Breast epithelium (tissue), 4 donors: ENCODE results near the gene RNU1-3. TPM values are rescaled to one million over a fixed set of nuclear protein-coding genes. Genes with fewer than 3 reads are reported as not detected.
A peak's percentile ranks its signal among the peaks of the same experiment; 100 is the strongest.
"Not testable (repeated sequence)": the region's sequence is repeated elsewhere in the genome, so short reads cannot be mapped to it uniquely, and the experiment has no call there.

ENCODE experiments used
- DNase-seq, 2 donors: peaks; one replicate each; pipeline ENCODE4 v3.0.0-alpha.2; 2019; ENCODE audit warnings: low spot score in 2 of 2
- H3K27ac ChIP-seq, 2 donors: fragments of 200-600 bp; sonication (generic) in 1 of 2; one replicate each; pipeline ENCODE4 v1.5.1; 2016 to 2019; ENCODE audit warnings: mild to moderate bottlenecking in 1 of 2
- H3K27me3 ChIP-seq, 2 donors: fragments of 200-600 bp; sonication (generic) in 1 of 2; one replicate each; pipeline versions ENCODE4 v1.5.1 to v1.6.0; 2017 to 2019; ENCODE audit warnings: control low read depth in 1 of 2, mild to moderate bottlenecking in 1 of 2
- H3K36me3 ChIP-seq: fragments of 200-600 bp; one replicate; pipeline ENCODE4 v1.5.1; 2019
- H3K4me1 ChIP-seq, 2 donors: fragments of 200-600 bp; sonication (generic); one replicate each; pipeline ENCODE4 v1.5.1; 2016 to 2019; ENCODE audit warnings: control low read depth in 1 of 2
- H3K4me3 ChIP-seq, 3 donors: fragments of 200-600 bp; sonication (generic); 1 replicate in 2 of 3; 2 replicates in 1 of 3; pipeline ENCODE4 v1.5.1; 2016 to 2019; ENCODE audit warnings: mild to moderate bottlenecking in 3 of 3, moderate library complexity in 2 of 3
- H3K9me3 ChIP-seq, 2 donors: fragments of 200-600 bp; sonication (generic) in 1 of 2; one replicate each; pipeline ENCODE4 v1.5.1; 2016 to 2019; ENCODE audit warnings: control low read depth in 1 of 2
- intact Hi-C: fragments of 100-400 bp; cut with DNase I; formaldehyde crosslinking; loops from one replicate; pipeline ENCODE4 v1.15.1; 2023; ENCODE audit warnings: low total_unique reads
- total RNA-seq, 3 donors: library from RNA; depleted of rRNA; stranded (reverse); fragments of >200 nt; gene quantifications; one replicate each; pipeline ENCODE4 v1.1.0, GENCODE V29; 2016

The RNU1-3 gene
- total RNA-seq, 3 donors from 2014 or later = under 0.01 TPM

DNA sequence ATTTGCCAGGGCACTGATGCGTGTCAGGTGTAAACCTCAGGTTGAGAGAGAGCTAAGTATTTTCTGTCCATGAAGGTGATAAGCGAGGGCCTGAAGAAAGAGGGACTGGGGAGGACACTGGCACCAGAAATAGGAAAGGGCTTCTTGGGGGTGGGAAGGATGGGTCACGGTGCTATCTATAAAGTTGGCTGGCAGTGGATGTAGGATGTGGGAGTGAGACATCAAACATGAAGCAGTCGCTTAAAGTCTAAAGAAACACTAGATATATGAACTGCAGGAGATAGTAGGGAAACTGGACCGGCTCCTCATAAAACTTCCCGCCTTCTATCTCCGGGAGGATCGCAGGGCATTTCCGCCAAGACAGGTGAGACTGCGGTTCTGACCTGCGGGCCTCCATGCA is 912 bp downstream of the RNU1-3 start:
- H3K9me3 ChIP-seq, H3K27me3 ChIP-seq, DNase-seq, H3K27ac ChIP-seq, intact Hi-C loops, H3K4me1 ChIP-seq, H3K36me3 ChIP-seq, H3K4me3 ChIP-seq: not testable (repeated sequence)

DNA sequence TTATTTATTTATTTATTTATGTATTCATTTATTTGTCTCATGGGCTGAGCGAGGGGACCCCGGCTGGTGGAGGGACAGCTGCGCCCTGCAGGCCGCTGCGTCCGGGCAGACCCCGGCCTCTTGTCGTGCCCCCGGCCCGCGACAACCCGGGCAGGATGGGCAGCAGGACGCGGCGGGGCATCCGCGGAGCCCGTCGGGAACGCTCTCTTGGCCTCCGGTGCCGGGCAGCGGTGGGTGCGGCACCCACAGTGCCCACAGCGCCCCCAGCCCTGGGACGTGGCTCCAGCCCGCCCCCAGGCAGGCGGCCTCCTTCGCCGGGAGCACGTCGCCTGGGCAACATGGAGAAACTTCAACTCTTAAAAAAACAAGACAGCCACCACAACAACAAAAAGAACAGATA is 8.5 kb downstream of the RNU1-3 start:
- H3K4me3 ChIP-seq, H3K27ac ChIP-seq, H3K27me3 ChIP-seq, intact Hi-C loops, H3K9me3 ChIP-seq, DNase-seq, H3K36me3 ChIP-seq, H3K4me1 ChIP-seq: not testable (repeated sequence)

DNA sequence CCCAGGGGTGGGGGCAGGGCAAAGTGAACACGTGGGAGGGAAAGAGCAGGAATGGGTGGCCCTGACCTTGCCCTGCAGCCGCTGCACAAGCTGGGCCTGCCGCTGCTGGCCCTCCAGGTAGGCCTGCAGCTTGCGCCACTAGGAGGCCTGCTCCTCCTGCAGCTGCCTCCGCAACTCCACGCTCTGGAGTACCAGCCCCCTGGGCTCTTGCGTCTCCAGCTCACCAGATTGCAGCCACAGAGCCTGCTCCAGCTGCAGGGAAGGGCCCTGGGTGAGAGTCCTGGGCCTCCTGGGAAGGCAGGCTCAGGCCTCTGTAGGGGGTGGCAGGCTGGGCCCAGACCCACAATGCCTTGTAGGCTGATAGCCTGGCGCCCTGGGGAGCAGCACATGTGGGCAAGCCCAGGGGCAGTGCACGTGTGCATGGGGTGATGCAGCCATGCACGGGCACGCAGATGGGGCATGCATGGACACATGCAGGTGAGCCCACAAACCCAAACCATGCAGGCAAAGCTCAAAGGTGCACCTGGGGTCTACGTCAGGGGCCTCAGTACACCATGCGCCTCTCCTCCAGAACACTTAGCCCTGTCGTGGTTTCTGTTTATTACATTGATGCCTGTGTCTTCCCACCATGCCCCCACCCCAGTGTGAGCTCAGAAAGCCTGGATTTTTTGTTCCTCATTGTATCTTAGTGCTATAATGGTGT is 9.6 kb downstream of the RNU1-3 start:
- H3K36me3 ChIP-seq, H3K9me3 ChIP-seq, DNase-seq, H3K27me3 ChIP-seq, H3K4me3 ChIP-seq, H3K4me1 ChIP-seq, intact Hi-C loops, H3K27ac ChIP-seq: not testable (repeated sequence)

DNA sequence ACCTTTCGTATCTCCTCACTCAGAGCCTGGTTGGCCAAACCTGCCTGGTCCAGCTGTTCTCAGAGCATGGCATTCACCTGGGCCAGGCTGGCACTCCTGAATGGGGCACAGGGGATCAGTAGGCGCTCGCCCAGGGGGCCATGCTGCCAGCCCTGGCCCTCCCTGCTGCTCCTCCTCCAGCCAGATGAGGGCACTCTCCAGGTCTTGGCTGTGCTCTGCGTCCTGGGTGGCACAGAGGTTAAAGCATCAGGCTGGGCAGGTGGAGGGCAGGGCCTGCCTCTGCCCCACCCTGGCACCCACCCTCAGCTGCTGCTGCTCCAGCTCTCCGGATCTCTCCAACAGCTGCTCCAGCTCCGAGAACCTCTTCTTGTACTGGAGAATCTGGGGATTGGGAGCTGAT is 10.2 kb downstream of the RNU1-3 start:
- H3K9me3 ChIP-seq, H3K4me1 ChIP-seq, H3K27ac ChIP-seq, intact Hi-C loops, H3K36me3 ChIP-seq, DNase-seq, H3K4me3 ChIP-seq, H3K27me3 ChIP-seq: not testable (repeated sequence)

DNA sequence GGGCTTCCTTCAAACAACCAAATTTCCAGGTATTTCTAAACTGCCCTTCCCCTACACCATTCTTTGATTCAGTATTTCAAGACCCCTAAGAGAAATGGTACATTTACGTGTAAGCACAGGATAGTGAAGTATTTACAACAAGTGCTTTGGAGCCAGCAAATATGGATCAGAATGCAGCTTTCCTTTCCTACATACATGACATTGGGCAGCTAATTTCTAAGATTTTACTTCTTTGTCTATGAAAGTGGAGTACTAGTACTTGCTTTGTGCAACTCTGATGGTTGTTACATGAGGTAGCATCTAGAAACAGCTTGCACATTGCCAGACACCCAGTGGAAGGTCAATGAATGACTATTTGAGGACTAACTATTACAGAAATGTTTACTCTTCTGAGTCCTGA is 15.2 kb downstream of the RNU1-3 start:
- H3K4me3 ChIP-seq, DNase-seq, H3K4me1 ChIP-seq, H3K36me3 ChIP-seq, H3K27ac ChIP-seq, intact Hi-C loops, H3K27me3 ChIP-seq, H3K9me3 ChIP-seq: not testable (repeated sequence)

DNA sequence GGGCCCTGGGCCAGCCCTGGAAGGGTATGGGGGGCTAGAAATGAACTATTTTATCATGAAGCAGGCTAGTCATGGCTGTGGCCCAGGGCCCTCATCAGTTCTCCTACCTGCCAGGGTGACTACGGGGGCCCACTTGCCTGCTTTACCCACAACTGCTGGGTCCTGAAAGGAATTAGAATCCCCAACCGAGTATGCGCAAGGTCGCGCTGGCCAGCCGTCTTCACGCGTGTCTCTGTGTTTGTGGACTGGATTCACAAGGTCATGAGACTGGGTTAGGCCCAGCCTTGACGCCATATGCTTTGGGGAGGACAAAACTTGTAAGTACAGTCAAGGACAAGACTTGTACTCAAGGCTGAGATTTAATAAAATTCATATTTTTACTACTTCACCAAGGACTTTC is 16.8 kb downstream of the RNU1-3 start:
- H3K9me3 ChIP-seq, H3K36me3 ChIP-seq, intact Hi-C loops, H3K4me3 ChIP-seq, H3K27me3 ChIP-seq, H3K4me1 ChIP-seq, H3K27ac ChIP-seq: not testable (repeated sequence)
- peak; percentile 16 to 51 for DNase-seq

DNA sequence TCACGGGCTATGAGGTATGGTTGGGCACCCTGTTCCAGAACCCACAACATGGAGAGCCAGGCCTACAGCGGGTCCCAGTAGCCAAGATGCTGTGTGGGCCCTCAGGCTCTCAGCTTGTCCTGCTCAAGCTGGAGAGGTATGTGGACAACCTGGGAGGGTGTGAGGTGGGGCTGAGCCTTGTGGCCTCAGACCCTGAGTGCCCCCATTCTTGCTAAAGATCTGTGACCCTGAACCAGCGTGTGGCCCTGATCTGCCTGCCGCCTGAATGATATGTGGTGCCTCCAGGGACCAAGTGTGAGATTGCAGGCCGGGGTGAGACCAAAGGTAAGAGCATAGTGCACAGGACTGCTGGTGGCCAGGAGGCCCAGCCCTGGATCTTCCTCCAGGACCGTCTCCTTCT is 17.4 kb downstream of the RNU1-3 start:
- H3K36me3 ChIP-seq, H3K9me3 ChIP-seq, H3K27ac ChIP-seq, H3K4me3 ChIP-seq, H3K27me3 ChIP-seq, intact Hi-C loops, H3K4me1 ChIP-seq: not testable (repeated sequence)
- peak in 1 of 2 donors; percentile 15 for DNase-seq

DNA sequence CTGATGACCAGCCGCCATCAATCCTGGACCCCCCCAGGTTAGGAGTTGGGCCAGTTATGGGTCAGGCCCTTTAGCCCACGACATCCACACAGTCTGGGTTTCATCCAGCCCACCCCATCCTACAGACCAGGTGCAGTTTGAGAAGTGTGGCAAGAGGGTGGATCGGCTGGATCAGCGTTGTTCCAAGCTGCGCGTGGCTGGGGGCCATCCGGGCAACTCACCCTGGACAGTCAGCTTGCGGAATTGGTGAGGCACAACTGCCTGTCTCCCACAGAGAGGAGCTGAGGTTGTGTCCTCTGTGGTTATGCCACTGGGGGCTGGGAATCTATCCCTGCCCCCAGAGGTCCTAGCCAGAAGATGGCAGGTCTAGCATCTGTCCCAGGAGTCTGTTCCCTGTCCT is 18.0 kb downstream of the RNU1-3 start:
- not testable (repeated sequence) for H3K27ac ChIP-seq

DNA sequence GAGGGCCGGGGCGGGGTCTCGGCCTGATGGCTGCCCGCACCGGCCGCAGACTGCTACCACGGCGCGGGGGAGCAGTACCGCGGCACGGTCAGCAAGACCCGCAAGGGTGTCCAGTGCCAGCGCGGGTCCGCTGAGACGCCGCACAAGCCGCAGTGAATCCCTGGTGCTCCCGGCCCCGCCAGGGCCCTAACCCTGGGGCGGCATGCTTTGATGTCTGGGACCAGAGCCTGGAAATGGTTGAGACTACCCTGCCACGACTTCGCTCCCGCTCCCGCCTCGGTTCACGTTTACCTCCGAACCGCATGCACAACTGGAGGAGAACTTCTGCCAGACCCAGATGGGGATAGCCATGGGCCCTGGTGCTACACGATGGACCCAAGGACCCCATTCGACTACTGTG is 18.5 kb downstream of the RNU1-3 start:
- intact Hi-C loops, H3K36me3 ChIP-seq, DNase-seq, H3K27ac ChIP-seq, H3K9me3 ChIP-seq, H3K27me3 ChIP-seq: not testable (repeated sequence)
- Histone ChIP-seq H3K4me1 (peaks cover 9 to 13% of the 10 kb centered on the region in 2 donors), H3K4me3 (peak overlapping the region in 2 of 3 donors; percentile 45 to 64)

More for the DNA sequence above, 18.0 kb downstream of the RNU1-3 start:
- H3K27me3 ChIP-seq, intact Hi-C loops, DNase-seq, H3K36me3 ChIP-seq, H3K4me3 ChIP-seq, H3K4me1 ChIP-seq, H3K9me3 ChIP-seq: not testable (repeated sequence)

DNA sequence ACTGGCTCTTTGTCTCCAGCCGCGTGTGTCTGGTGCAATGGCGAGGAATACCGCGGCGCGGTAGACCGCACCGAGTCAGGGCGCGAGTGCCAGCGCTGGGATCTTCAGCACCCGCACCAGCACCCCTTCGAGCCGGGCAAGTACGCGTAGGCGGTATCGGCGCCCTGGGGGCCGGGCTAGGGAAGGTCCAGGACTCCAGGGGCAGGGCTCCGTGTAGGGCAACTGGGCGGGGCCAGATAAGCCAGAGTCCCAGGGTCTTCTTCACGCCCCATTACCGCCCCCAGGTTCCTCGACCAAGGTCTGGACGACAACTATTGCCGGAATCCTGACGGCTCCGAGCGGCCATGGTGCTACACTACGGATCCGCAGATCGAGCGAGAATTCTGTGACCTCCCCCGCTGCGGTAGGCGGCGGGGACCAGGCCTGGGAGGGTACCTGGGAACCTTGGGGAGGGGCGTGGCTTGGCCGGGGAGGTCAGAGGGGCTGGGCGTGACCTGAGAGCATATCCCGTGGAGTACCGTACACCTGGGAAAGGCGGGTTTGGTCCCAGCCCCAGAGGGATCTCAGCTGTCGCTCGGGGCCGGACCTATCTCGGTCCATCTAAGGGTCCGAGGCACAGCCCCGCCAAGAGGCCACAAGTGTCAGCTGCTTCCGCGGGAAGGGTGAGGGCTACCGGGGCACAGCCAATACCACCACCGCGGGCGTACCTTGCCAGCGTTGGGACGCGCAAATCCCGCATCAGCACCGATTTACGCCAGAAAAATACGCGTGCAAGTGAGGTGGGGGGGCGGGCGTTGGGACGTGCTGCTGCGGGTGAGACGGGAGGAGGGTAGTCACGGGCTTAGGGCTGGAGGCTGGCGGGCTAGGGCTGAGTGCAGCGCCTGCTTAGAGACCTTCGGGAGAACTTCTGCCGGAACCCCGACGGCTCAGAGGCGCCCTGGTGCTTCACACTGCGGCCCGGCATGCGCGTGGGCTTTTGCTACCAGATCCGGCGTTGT is 19.3 kb downstream of the RNU1-3 start:
- peaks cover 17 to 20% of the 10 kb centered on the region in 2 donors for H3K4me1 ChIP-seq
- peak; percentile 24 to 51 for DNase-seq
- intact Hi-C loops, H3K9me3 ChIP-seq, H3K36me3 ChIP-seq, H3K27ac ChIP-seq, H3K27me3 ChIP-seq: not testable (repeated sequence)
- H3K4me3 ChIP-seq = peak overlapping the region in 2 of 3 donors; percentile 45 to 64

DNA sequence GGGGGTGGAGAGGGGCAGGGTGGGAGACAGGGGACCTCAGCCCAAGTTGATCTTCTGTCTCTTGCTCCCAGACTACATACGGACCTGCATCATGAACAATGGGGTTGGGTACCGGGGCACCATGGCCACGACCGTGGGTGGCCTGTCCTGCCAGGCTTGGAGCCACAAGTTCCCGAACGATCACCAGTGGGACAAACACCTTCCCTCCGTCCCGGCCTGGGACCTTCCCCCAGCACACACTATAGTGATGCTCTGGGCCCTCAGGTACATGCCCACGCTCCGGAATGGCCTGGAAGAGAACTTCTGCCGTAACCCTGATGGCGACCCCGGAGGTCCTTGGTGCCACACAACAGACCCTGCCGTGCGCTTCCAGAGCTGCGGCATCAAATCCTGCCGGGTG is 20.0 kb downstream of the RNU1-3 start:
- H3K4me1 ChIP-seq = peaks cover 17 to 20% of the 10 kb centered on the region in 2 donors
- intact Hi-C loops, H3K4me3 ChIP-seq, H3K27me3 ChIP-seq, DNase-seq, H3K9me3 ChIP-seq, H3K36me3 ChIP-seq, H3K27ac ChIP-seq: not testable (repeated sequence)

DNA sequence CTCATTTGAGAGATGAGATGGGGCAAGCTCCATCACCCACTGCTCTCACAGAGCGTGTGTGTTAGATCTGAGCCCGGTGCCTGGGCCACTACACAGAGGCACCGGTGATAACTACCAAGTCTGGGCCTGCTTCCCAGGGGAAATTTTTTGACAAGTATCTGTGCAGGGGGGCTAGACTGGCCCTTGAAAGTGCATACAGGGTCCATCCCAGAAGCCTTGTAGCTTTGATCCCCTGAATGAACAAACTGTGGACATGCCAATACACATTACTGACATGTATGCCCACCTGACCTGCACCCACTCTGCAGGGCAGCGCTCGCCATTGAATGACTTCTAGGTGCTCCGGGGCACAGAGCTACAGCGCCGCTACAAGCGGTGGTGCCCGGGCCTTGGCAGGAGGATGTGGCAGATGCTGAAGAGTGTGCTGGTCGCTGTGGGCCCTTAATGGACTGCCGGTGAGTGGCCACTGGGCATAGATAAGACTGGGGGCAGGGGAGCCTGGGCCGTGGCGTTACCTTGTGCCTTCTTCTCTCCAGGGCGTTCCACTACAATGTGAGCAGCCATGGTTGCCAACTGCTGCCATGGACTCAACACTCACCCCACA is 20.6 kb downstream of the RNU1-3 start:
- peaks cover 17 to 20% of the 10 kb centered on the region in 2 donors for H3K4me1 ChIP-seq
- H3K4me3 ChIP-seq, H3K27ac ChIP-seq, H3K9me3 ChIP-seq, intact Hi-C loops, H3K27me3 ChIP-seq, H3K36me3 ChIP-seq: not testable (repeated sequence)
- peak; percentile 17 to 49 for DNase-seq
